Lung (tissue), 12 donors: ENCODE data around the gene PON3. TPM values are rescaled to one million over a fixed set of nuclear protein-coding genes. Genes with fewer than 3 reads are reported as not detected.

ENCODE experiments used
- ATAC-seq: fragments of 200-7000 bp; cut with Tn5 transposase; one replicate; pipeline ENCODE4 v1.9.1; 2020; ENCODE audit warnings: moderate number of reproducible peaks; ENCODE audit not compliant: insufficient read depth, low FRiP score
- DNase-seq, 3 donors: peaks; one replicate each; pipeline ENCODE4 v3.0.0-alpha.2; 2013 to 2017
- H3K27ac ChIP-seq, 2 donors: one replicate each; pipeline ENCODE4 v1.5.1; 2013; ENCODE audit warnings: mild to moderate bottlenecking in 2 of 2, moderate library complexity in 2 of 2, control low read depth in 1 of 2, inconsistent platforms in 1 of 2, low read depth in 1 of 2, low read length in 1 of 2
- H3K27me3 ChIP-seq, 3 donors: one replicate each; pipeline ENCODE4 v1.5.1; 2013; ENCODE audit warnings: low read length in 2 of 3; ENCODE audit not compliant: control insufficient read depth in 3 of 3, insufficient read depth in 3 of 3
- H3K36me3 ChIP-seq, 4 donors: one replicate each; pipeline ENCODE4 v1.5.1; 2013; ENCODE audit warnings: low read length in 4 of 4, mild to moderate bottlenecking in 1 of 4, moderate library complexity in 1 of 4; ENCODE audit not compliant: control insufficient read depth in 4 of 4, insufficient read depth in 4 of 4
- H3K4me1 ChIP-seq, 5 donors: one replicate each; pipeline ENCODE4 v1.5.1; 2013; ENCODE audit warnings: low read length in 5 of 5, mild to moderate bottlenecking in 2 of 5, moderate library complexity in 1 of 5; ENCODE audit not compliant: control insufficient read depth in 5 of 5, insufficient read depth in 5 of 5
- H3K4me3 ChIP-seq: one replicate; pipeline ENCODE4 v1.5.1; 2013; ENCODE audit warnings: mild to moderate bottlenecking, control low read depth, moderate library complexity
- H3K9ac ChIP-seq, 2 donors: one replicate each; pipeline ENCODE4 v1.5.1; 2013; ENCODE audit warnings: low read length in 2 of 2, control low read depth in 1 of 2; ENCODE audit not compliant: insufficient read depth in 1 of 2
- H3K9me3 ChIP-seq, 4 donors: one replicate each; pipeline ENCODE4 v1.5.1; 2013; ENCODE audit warnings: low read length in 3 of 4, mild to moderate bottlenecking in 1 of 4, moderate library complexity in 1 of 4; ENCODE audit not compliant: control insufficient read depth in 4 of 4, insufficient read depth in 3 of 4
- WGBS, 2 donors: extraction: QIAGEN DNeasy Blood & Tissue Kit; methylation state at CpG; one replicate each; pipeline ENCODE4 v1.1.7; 2013; 5-methylcytosine and 5-hydroxymethylcytosine counted together
- polyA plus RNA-seq, 2 donors: library from polyadenylated mRNA; stranded (reverse); fragments of 200-250 nt; gene quantifications; one replicate each; pipeline ENCODE4 v1.2.1, GENCODE V29; 2013
- total RNA-seq, 2 donors: library from RNA; depleted of rRNA in 1 of 2; stranded (reverse); fragments of >200 nt in 1 of 2; gene quantifications; one replicate each; pipeline ENCODE4 v1.2.1, GENCODE V29; 2014 to 2021
- TF ChIP-seq, protein P1 (sequence below): IDR thresholded peaks from 2 replicates; pipeline ENCODE4 v1.5.1; 2012; ENCODE audit warnings: mild to moderate bottlenecking; ENCODE audit errors: control extremely low read depth, extremely low read depth
- donor health status: control.
- donor health status: control.
- donor health status: Bipolar disorder and iron deficiency.
- donor health status: healthy.
- donor health status: DM: yes; HTN: yes; CAD: no.

Gene PON3
- total and polyA plus RNA-seq, 4 donors, result 13.2 to 28.0 (median 22.5) TPM

DNA sequence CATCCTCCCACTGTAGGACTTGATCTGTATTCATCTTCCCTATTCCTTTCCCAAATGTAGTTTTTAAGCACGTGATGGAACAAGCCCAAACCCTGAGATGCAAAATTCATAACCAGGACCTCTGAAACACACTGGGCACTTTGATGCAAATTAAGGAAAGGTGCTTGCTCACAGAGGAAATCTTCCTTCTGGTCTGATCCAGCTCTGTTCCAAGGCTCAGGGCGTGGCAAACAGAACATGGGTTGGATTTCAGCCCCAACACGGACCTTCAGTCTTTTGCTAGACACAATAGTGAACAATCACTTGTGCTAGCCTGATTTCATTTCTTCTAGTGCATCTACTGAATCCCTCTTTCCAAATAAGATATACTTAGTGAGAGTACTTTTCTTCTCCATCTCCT lies 27.9 kb downstream of the PON3 start:
- no peaks in the 10 kb centered on the region for H3K27me3 ChIP-seq
- no peak overlapping the region for H3K27ac ChIP-seq
- ATAC-seq (no peak), DNase-seq (no peak)
- H3K9ac ChIP-seq, result no peak overlapping the region
- TF ChIP-seq, protein P1, sequence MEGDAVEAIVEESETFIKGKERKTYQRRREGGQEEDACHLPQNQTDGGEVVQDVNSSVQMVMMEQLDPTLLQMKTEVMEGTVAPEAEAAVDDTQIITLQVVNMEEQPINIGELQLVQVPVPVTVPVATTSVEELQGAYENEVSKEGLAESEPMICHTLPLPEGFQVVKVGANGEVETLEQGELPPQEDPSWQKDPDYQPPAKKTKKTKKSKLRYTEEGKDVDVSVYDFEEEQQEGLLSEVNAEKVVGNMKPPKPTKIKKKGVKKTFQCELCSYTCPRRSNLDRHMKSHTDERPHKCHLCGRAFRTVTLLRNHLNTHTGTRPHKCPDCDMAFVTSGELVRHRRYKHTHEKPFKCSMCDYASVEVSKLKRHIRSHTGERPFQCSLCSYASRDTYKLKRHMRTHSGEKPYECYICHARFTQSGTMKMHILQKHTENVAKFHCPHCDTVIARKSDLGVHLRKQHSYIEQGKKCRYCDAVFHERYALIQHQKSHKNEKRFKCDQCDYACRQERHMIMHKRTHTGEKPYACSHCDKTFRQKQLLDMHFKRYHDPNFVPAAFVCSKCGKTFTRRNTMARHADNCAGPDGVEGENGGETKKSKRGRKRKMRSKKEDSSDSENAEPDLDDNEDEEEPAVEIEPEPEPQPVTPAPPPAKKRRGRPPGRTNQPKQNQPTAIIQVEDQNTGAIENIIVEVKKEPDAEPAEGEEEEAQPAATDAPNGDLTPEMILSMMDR, result no peak
- 81 to 89% methylated on average over 3 of the region's 3 CpGs for WGBS, 2 donors
- no peaks in the 10 kb centered on the region for H3K9me3 ChIP-seq
- H3K4me3 ChIP-seq, result no peak overlapping the region
- no peaks in the 10 kb centered on the region for H3K4me1 ChIP-seq
- no peaks in the 10 kb centered on the region for H3K36me3 ChIP-seq

DNA sequence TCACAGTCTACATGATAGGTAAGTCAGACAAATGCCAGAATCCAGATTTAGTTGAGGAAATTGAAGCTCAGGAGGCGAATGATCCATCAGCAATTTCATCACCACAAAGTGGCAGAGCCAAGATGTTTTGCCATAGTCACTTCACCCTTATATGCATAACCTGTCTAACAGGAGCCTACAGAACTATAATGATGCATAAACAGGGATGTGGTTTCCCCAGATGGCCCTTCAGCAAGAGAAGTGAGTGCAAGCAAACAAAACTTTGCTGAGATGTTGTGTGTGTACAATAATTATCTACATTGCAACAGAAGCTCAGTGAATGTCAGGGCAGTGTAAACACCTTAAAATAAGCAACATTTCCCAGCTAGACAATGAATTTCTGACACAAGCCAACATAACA lies 28.6 kb downstream of the PON3 start:
- peak; percentile 29 for ATAC-seq
- no peaks in the 10 kb centered on the region for H3K27me3 ChIP-seq
- H3K9ac ChIP-seq, result no peak overlapping the region
- 66 to 88% methylated on average over 1 of the region's 1 CpG for WGBS, 2 donors
- H3K9me3 ChIP-seq, result no peaks in the 10 kb centered on the region
- H3K36me3 ChIP-seq, result no peaks in the 10 kb centered on the region
- H3K4me1 ChIP-seq, result no peaks in the 10 kb centered on the region
- H3K4me3 ChIP-seq, result no peak overlapping the region
- H3K27ac ChIP-seq, result no peak overlapping the region
- TF ChIP-seq, protein P1, result no peak
- DNase-seq, result peak in 1 of 3 donors; percentile 9

DNA sequence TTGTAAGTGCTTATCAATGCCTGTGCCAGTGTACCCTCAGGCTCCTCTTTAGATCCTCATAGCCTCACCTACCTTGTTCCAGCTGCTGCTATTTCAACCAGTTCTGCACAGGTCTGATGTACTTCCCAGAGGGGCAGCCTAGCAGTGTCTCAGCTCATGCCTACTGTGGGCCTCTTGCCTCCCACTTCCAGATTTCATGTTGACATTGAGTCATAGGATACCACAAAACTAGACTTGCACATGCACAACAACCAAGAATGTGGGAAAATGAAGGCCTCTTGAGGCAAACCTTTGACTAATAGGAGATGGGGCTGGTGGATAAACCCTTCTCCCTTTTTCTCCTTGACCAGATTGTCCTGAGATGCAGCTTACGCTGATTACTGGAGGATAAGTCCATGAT lies 31.0 kb downstream of the PON3 start:
- DNase-seq, result no peak
- whole genome bisulfite sequencing, 2 donors, result 100% methylated on average over 1 of the region's 1 CpG

More for the DNA sequence above, 31.0 kb downstream of the PON3 start:
- Histone ChIP-seq H3K36me3 (no peaks in the 10 kb centered on the region), H3K27me3 (no peaks in the 10 kb centered on the region), H3K27ac (no peak overlapping the region), H3K4me3 (no peak overlapping the region), H3K9ac (no peak overlapping the region), H3K9me3 (no peaks in the 10 kb centered on the region), H3K4me1 (no peaks in the 10 kb centered on the region)
- no peak for ATAC-seq
- TF ChIP-seq, protein P1, result no peak
